Osteocyte (in vitro differentiated cells): Measurements from ENCODE around the gene MED13L. TPM values are rescaled to one million over a fixed set of nuclear protein-coding genes. Genes with fewer than 3 reads are reported as not detected.
A peak's percentile ranks its signal among the peaks of the same experiment; 100 is the strongest.
"Not testable (repeated sequence)": the region's sequence is repeated elsewhere in the genome, so short reads cannot be mapped to it uniquely, and the experiment has no call there.

Experiments
- DNase-seq: peaks from one replicate; pipeline ENCODE4 v3.0.0; 2021; ENCODE audit warnings: mixed read lengths; ENCODE audit not compliant: unreplicated experiment; ENCODE audit errors: extremely low spot score
- H3K27ac Mint-ChIP-seq: one replicate; pipeline ENCODE4 v1.8.0; 2021; ENCODE audit warnings: mild to moderate bottlenecking, mixed read lengths; ENCODE audit not compliant: unreplicated experiment
- H3K27me3 Mint-ChIP-seq: one replicate; pipeline ENCODE4 v1.8.0; 2021; ENCODE audit warnings: mixed read lengths; ENCODE audit not compliant: unreplicated experiment
- H3K36me3 Mint-ChIP-seq: one replicate; pipeline ENCODE4 v1.8.0; 2021; ENCODE audit warnings: mixed read lengths; ENCODE audit not compliant: unreplicated experiment
- H3K4me1 Mint-ChIP-seq: one replicate; pipeline ENCODE4 v1.8.0; 2021; ENCODE audit warnings: mixed read lengths; ENCODE audit not compliant: unreplicated experiment
- H3K4me3 Mint-ChIP-seq: one replicate; pipeline ENCODE4 v1.8.0; 2021; ENCODE audit warnings: mild to moderate bottlenecking, moderate library complexity, mixed read lengths; ENCODE audit not compliant: unreplicated experiment
- H3K9me3 Mint-ChIP-seq: one replicate; pipeline ENCODE4 v1.8.0; 2021; ENCODE audit warnings: mixed read lengths; ENCODE audit not compliant: unreplicated experiment
- CTCF ChIP-seq: fragments of 200-600 bp; sonication (generic); IDR thresholded peaks from 2 replicates; pipeline ENCODE4 v1.5.0; 2021; ENCODE audit warnings: antibody characterized with exemption, mild to moderate bottlenecking, moderate library complexity
- total RNA-seq: library from RNA; stranded (reverse); gene quantifications from 2 replicates; pipeline ENCODE4 v1.2.1, GENCODE V29; 2021

Gene MED13L
- total RNA-seq, 1 donor from 2014 or later: 229 TPM

- DNase-seq: no peak
- Mint-ChIP-seq H3K4me3 (no peak overlapping the region), H3K27ac (peak overlapping the region; percentile 17), H3K4me1 (peaks cover 36% of the 10 kb centered on the region), H3K36me3 (no peaks in the 10 kb centered on the region), H3K27me3 (no peaks in the 10 kb centered on the region), H3K9me3 (no peaks in the 10 kb centered on the region)
- TF ChIP-seq CTCF: no peak
Measured at GRCh38 chr12:116293687-116294453, 16.4 kb upstream of the MED13L start.

DNA sequence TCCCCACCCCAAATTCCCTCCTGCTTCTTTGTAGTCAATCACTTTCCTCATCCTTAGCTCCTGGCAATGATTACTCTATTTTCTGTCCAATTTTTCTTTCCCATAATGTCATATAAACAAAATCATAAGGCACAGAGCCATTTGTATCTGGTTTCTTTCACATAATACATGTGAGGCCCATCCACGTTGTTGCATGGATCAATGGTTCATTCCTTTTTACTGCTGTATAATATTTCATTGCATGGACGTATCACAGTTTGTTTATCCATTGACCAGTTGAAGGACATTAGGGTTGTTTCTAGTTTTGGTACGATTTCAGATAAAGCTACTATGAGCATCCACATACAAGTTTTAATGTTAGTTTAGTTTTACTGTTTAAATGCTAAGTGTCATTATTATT lies 13.7 kb upstream of the MED13L start:
- Mint-ChIP-seq H3K4me1 (peaks cover 47% of the 10 kb centered on the region), H3K4me3 (no peak overlapping the region), H3K27me3 (no peaks in the 10 kb centered on the region), H3K9me3 (no peaks in the 10 kb centered on the region), H3K27ac (no peak overlapping the region), H3K36me3 (no peaks in the 10 kb centered on the region)
- TF ChIP-seq CTCF: no peak
- DNase-seq: no peak

- no peak for TF ChIP-seq CTCF
- Mint-ChIP-seq H3K27me3 (no peaks in the 10 kb centered on the region), H3K36me3 (no peaks in the 10 kb centered on the region), H3K9me3 (no peaks in the 10 kb centered on the region), H3K27ac (peak overlapping the region; percentile 57), H3K4me3 (no peak overlapping the region), H3K4me1 (peaks cover 26% of the 10 kb centered on the region)
- no peak for DNase-seq
Measured at GRCh38 chr12:116288735-116289134, 11.2 kb upstream of the MED13L start.

DNA sequence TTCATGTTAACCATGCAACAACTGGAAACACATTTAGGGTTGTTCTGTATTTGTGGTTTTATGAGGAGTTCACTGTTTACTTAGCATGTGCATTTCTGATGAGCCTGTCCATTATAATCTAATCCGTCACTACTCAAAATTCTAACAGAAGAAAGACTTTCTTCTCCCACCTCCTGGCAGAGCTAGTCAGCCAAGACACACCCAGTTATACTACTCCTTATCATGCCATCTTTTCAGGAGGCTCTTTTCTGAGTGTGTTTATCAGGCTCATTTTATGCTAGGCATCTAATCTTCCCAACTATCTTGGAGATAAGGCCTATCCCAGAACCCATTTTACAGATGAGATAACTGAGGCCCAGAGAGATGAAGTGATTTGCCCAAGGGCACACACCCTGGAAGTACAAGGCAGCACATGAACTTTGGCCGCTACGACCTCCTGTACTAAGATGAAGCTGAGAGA lies 10.4 kb upstream of the MED13L start:
- H3K27ac Mint-ChIP-seq: peak overlapping the region; percentile 47
- H3K27me3 Mint-ChIP-seq: no peaks in the 10 kb centered on the region
- no peak for DNase-seq
- no peaks in the 10 kb centered on the region for H3K36me3 Mint-ChIP-seq
- no peak for TF ChIP-seq CTCF
- H3K4me1 Mint-ChIP-seq: peaks cover 21% of the 10 kb centered on the region
- H3K9me3 Mint-ChIP-seq: no peaks in the 10 kb centered on the region
- H3K4me3 Mint-ChIP-seq: no peak overlapping the region

GRCh38 chr12:116284396-116284795 lies 6.9 kb upstream of the MED13L start:
- no peaks in the 10 kb centered on the region for H3K27me3 Mint-ChIP-seq
- TF ChIP-seq CTCF: no peak
- no peaks in the 10 kb centered on the region for H3K9me3 Mint-ChIP-seq
- no peak overlapping the region for H3K27ac Mint-ChIP-seq
- H3K36me3 Mint-ChIP-seq: no peaks in the 10 kb centered on the region
- H3K4me1 Mint-ChIP-seq: peaks cover 21% of the 10 kb centered on the region
- no peak overlapping the region for H3K4me3 Mint-ChIP-seq
- no peak for DNase-seq

DNA sequence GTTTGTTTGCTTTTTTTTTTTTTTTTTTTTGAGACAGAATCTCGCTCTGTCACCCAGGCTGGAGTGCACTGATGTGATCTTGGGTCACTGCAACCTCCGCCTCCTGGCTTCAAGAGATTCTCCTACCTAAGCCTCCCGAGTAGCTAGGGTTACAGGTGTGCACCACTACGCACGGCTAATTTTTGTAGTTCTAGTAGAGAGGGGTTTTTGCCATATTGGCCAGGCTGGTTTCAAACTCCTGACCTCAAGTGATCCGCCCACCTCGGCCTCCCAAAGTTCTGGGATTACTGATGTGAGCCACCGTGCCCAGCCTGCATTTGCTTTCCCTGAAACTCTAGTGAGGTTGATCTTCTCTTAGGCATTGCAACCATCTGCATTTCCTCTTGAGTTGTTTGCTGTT lies 6.4 kb upstream of the MED13L start:
- H3K36me3 Mint-ChIP-seq, H3K4me3 Mint-ChIP-seq: not testable (repeated sequence)

More for the DNA sequence above, 6.4 kb upstream of the MED13L start:
- peaks cover 20% of the 10 kb centered on the region for H3K4me1 Mint-ChIP-seq
- DNase-seq, H3K27me3 Mint-ChIP-seq, H3K9me3 Mint-ChIP-seq, H3K27ac Mint-ChIP-seq: not testable (repeated sequence)
